HG03521 (cell line): ENCODE data around the gene ETFBKMT.

ENCODE experiments used
- ATAC-seq: cut with Tn5 transposase; IDR thresholded peaks from one replicate; pipeline ENCODE4 v1.9.1; 2021; ENCODE audit warnings: mild to moderate bottlenecking, moderate library complexity; ENCODE audit not compliant: unreplicated experiment

Gene ETFBKMT

GRCh38 chr12:31659087-31659942 is at the start of gene ETFBKMT:
TSS of gene ETFBKMT (plus strand) at chr12:31659688. CDS start at chr12:31661954, 2,266 bp downstream.
- ATAC-seq: peak; percentile 99

- ATAC-seq: no peak
These were observed 46.7 kb upstream of the ETFBKMT start for GRCh38 chr12:31612819-31613218.

GRCh38 chr12:31618228-31619025 is 41.1 kb upstream of the ETFBKMT start:
- no peak for ATAC-seq

GRCh38 chr12:31620311-31620710 is 39.2 kb upstream of the ETFBKMT start:
- no peak for ATAC-seq

- ATAC-seq: no peak
These were observed 37.5 kb upstream of the ETFBKMT start for GRCh38 chr12:31622038-31622437.

- no peak for ATAC-seq
These were observed 33.1 kb upstream of the ETFBKMT start for GRCh38 chr12:31626270-31626995.

GRCh38 chr12:31627456-31628054 is 31.9 kb upstream of the ETFBKMT start:
- ATAC-seq: no peak

- no peak for ATAC-seq
These were observed 29.4 kb upstream of the ETFBKMT start for GRCh38 chr12:31629756-31630732.

- ATAC-seq: no peak
These were observed 28.3 kb upstream of the ETFBKMT start for GRCh38 chr12:31631023-31631724.

- no peak for ATAC-seq
These were observed 27.7 kb upstream of the ETFBKMT start for GRCh38 chr12:31631809-31632208.

GRCh38 chr12:31633464-31633863 is 26.0 kb upstream of the ETFBKMT start:
- ATAC-seq: no peak

GRCh38 chr12:31634620-31635019 is 24.9 kb upstream of the ETFBKMT start:
- no peak for ATAC-seq

- no peak for ATAC-seq
These were observed 17.9 kb upstream of the ETFBKMT start for GRCh38 chr12:31641509-31642090.

GRCh38 chr12:31644536-31644935 is 15.0 kb upstream of the ETFBKMT start:
- ATAC-seq: no peak

GRCh38 chr12:31645924-31646323 is 13.6 kb upstream of the ETFBKMT start:
- no peak for ATAC-seq

GRCh38 chr12:31647086-31647491 is 12.4 kb upstream of the ETFBKMT start:
- ATAC-seq: no peak

- no peak for ATAC-seq
These were observed 8.6 kb upstream of the ETFBKMT start for GRCh38 chr12:31650918-31651317.

GRCh38 chr12:31651893-31652521 is 7.5 kb upstream of the ETFBKMT start:
- no peak for ATAC-seq
